ENCODE results near the gene OR2A14.
"Not testable (repeated sequence)": the region's sequence is repeated elsewhere in the genome, so short reads cannot be mapped to it uniquely, and the experiment has no call there.

OR2A14 gene

DNA sequence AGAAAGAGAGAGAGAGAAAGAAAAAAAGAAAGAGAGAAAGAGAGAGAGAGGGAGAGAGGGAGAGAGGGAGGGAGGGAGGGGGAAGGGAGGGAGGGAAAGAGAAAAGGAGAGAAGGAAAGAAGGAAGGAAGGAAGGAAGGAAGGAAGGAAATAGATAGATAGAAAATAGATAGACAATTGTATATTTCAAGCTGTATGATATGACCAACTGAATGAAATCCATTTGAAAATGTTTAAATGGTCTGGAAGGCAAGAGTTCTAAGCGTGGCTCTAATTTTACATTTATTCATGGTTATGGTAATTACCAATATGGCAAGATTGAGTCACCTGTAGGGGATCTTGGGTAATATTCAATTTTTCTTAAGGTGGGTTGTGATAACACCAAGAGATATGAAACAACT lies 35.9 kb downstream of the OR2A14 start:
- no peak for ATAC-seq

DNA sequence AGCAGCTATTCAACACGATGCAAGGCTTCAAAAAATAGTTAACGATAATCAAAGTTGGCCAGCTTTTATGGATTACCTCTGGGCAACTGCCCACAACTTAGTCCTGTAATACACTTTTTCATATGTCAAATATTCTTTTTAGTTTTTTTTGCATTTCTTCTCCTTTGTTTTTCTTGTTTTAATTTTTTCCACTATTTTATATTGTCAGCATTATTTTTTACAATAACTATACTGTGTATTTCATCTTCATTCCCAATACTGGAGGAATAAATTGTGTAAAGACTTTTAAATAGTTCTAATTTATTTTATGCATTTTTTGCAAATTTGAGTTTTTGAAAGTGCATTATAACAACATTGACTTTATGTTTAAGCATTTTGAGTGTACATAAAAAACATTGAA lies 41.8 kb downstream of the OR2A14 start:
- ATAC-seq, result no peak

DNA sequence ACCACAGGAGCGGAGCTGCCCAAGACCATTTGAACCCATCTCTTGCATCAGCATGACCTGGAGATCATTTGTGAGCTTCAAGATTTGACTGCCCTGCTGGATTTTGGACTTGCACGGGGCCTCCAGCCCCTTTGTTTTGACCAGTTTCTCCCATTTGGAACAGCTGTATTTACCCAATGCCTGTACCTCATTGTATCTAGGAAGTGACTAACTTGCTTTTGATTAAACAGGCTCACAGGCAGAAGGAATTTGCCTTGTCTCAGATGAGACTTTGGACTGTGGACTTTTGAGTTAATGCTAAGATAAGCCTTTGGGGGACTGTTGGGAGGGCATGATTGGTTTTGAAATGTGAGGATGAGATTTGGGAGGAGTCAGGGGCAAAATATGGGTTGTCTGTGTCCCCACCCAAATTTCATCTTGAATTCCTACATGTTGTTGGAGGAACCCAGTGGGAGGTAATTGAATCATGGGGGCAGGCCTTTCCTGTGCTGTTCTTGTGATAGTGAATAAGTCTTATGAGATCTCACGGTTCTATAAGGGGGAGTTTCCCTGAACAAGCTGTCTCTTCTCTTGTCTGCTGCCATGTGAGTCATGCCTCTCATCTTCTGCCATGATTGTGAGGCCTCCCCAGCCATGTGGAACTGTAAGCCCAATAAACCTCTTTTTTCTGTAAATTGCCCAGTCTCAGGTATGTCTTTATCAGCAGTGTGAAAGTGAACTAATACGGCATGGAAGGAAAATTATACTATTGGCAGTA lies 48.8 kb downstream of the OR2A14 start:
- ATAC-seq, result not testable (repeated sequence)

DNA sequence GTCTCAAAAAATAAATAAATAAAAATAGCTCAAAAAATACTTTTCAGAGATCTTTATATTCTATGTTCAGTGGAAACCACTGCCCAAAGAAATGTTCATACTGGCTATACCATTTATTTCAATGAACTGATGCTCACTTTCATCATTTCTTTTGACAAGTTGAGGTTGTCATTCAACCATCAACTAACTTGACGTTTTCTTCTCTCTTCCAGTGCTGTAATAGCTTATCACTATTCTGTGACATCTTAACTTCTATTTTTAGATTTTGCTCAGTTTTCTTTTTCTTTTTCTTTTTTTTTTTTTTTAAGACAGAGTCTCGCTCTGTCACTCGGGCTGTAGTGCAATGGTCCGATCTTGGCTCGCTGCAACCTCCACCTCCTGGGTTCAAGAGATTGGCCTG lies 51.6 kb downstream of the OR2A14 start:
- ATAC-seq, result no peak

DNA sequence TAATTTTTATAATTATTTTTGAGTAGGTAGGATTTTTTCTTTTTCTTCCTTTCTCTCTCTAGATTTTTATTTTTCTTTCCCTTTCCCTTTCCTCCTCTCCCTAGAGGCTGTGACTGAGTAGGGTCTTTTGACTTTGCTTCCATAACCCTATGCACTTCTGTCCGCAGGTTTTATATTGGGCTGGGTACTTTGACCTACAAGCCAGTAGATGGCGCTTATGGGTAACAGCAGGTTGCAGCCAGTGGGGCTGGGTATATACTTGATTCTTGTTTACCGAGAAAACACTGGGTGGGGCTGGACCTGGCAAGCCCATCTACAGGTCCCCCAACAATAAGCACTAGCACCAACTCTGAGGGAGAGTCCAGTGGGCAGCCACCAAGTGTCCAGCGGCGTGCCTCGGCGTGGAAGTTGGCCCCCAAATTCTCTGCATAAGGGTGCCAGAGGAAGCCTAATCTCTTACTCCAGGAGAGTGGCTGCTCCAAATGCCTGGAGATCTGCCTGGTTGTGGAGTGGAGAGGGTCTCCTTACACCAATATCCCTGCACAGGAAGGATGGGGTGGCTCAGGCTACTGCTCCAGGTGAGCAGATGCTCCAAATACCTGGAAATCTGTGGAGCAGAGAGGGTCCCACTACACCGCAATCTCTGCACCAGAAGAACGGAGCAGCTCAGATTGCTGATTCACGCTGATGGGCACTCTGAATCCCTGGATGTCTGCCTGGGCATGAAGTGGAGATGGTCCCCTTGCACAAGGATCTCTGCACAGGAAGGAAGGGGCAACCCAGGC lies 55.6 kb downstream of the OR2A14 start:
- ATAC-seq, result peak; percentile 65 to 86

DNA sequence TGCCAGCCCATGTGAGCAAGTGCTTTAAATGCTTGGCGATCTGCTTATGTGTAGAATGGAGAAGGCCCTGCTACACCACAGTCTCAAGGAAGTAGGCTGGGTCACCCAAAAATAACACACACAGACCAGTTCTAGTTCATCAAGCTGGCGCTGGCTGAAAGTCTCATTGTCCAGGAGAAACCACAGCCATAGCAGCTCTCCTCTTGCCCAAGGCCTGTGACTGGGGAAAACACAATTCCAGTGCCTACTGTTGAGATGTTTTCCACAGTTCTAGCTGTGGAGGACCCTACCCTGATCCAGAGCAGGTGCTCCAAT lies 56.1 kb downstream of the OR2A14 start:
- ATAC-seq, result not testable (repeated sequence)

Measured in activated CD4-positive, CD25-positive, alpha-beta regulatory T cell treated with anti-CD3 and anti-CD28 coated beads, Interleukin-2, amount 50 U/mL, for 24 hours (primary cell).